ENCODE data around the gene DELE1.
A peak's percentile ranks its signal among the peaks of the same experiment; 100 is the strongest.

DELE1 gene

DNA sequence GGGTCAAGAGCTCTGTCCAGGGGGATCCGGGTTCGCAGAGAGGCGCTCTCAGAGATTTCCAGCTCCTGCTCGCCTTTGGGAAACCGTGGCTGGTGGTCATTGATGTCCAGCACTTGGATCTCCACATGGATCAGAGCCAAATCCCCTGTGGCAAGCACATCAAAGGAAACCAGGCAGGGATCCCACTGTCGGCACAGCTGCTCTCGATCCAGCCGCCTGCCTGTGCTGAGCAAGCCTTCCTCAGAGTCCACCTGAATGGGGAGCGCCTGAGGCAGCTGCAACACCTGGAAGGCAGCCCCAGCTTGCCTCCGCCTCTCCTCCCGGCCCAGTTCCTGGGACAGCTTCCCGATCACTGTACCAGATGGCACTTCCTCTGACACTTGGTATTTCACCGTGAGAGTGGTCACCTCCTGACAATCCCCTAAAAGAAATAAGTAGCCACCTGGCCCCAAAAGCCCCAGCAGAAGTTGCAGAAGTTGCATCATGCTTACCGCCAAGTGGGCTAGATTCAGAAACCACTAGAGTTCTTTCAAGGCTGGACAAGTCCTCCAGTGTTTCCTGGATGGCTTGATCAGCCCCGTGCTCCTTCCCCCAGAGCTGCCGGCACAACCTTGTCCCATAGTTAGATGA is 33.8 kb downstream of the DELE1 start:
- DNase-seq (ENCODE audit: low spot score) = no peak

DNA sequence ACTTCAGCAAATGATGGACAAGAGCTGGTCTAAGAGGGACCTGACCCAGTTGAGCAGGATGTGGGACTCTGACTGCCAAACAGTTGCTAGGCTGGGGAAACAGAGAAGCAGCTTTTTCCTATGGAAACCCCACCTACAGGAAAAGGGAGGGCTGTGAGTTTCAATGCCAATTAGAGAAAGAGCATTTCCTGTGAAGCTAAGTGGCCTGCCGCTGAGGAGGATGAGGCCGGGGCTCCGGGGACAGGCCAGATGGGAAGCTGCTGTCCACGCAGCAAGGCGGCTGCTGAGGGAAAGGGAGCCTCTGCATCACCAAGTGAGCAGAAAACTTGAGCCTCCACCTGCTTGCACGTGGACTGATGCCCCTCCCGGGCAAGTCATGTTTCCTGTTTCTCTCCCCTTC is 34.4 kb downstream of the DELE1 start, which contains the start of gene PCDH12:
PCDH12 (minus strand) TSS at position 90 of the 400 bp plus-strand sequence. CDS start 351 bp downstream, outside the sequence.
- DNase-seq (ENCODE audit: low spot score) = no peak

DNA sequence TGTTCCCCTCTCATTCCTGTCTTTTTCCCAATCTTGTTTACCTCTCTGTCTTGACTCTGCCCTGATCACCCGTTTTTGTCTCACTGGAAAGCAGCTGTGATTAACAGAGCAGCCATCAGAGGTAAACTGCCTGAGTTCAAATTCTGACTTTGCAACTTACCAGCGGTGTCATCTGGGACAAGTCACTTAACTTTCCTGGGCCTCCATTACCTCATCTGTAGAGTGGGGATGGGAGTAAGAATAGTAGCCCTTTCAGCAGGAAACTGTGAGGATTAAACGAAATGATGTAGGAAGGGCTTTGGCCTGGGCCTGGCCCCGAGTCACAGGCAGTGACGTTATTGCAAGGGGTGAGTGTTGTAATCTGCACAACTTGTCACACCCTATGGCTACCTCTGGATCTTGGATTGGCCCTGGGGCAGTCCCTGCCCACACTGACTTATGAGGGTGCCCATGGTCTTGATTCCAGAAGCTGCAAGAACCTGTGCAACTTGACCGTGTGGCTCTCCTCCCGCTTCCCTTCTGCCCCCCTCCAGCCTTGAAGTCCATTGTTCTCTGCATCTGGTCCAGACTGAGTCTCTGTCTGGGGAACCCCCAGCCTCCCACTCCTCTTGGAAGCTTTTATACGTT is 35.0 kb downstream of the DELE1 start:
- DNase-seq (ENCODE audit: low spot score) = no peak

DNA sequence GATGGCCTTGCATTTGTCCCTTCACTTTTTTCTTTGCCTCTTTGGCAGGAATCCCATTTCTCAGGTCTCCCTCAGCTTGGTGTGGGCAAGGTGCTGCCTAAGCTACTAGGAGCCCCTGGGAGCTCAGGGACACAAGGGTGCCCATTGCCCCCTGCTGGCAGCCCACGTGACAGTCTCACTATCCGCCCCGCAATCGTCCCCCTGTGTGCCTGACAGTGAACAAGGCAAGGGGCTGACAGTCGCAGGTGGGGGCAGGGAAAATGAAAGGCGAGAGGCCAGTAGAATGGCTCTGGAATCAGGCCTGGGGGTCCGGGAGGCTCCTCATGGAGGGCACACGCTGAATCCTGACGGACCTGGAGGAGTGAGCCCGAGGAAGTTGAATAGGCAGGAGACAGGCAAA is 36.3 kb downstream of the DELE1 start:
- peak; percentile 37 for DNase-seq (ENCODE audit: low spot score)

DNA sequence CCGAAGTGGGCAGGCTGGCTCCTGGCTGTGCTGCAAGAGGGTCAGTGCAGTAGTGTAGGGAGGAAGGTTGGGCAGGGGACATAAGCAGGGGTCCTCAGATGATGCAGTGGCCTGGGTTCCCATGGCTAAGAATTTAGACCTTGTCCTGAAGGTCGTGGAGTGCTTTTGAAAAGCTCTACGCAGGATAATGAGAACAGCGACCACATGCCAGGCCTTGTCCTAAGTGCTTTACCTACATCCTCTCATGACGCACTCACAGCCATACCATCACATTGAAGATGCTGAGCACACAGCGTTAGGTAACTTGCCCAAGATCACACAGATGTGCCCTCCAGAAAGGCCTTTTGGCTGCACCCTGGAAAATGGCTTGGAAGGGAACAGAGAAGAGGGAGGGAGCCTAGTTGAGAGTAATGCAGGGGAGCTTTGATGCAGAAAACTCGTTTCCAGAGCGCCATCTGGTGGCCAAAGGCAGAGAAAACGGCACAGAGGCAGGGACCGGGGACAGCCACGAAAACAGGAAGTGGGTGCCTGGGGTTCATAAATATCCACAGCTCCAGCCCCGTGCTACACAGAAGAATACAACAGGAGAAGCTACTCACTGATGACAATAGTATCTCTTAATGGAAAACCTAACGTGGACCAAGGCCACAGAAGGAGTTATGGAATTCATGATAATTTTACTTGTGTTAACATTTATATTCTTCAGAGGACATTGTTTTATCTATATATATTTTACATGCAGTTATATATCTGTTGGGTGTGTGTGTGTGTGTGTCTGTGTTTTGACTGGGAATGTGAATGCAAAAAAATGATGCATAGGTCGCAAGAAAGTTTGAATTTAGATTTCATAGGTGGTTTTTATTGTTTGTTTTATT is 37.0 kb downstream of the DELE1 start:
- DNase-seq (ENCODE audit: low spot score) = peak; percentile 85

DNA sequence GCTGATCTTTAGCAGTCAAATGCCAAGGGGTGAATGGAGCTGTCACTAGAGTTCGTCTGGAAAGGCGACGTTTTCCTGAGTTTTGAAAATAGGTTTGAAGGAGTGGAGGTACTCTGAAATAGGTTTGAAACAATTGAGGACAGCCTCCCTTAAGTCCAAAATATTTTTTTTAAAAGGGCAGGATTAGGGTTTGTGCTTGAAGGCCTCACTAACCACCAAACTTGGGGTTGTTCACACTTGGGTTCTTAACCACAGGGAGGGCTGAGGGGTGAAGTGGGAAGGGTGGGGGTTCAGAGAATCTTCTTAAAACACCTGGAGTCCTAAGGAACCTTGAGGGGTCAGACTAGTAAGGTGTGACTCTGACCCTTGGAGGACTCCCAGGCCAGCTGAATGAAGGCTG is 37.8 kb downstream of the DELE1 start:
- no peak for DNase-seq (ENCODE audit: low spot score)

DNA sequence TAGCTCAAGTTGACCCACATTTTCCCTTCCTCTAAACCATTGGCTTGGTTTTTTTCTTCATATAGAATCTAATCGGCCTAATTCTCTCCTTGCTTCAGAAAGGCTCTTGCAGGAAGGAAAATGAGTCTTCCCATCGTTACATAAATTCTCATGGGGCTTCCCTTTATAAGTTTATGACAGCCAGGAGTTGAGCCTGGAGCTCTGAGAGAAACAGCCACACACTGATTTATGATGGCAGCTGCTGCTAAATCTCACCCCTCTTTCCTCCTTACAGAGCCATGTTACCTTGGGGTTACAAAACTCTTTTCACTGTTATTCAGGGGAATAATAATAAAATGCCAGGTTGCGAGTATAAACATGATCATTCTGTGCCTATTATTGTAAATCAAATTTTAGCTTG is 40.0 kb downstream of the DELE1 start:
- no peak for DNase-seq (ENCODE audit: low spot score)

DNA sequence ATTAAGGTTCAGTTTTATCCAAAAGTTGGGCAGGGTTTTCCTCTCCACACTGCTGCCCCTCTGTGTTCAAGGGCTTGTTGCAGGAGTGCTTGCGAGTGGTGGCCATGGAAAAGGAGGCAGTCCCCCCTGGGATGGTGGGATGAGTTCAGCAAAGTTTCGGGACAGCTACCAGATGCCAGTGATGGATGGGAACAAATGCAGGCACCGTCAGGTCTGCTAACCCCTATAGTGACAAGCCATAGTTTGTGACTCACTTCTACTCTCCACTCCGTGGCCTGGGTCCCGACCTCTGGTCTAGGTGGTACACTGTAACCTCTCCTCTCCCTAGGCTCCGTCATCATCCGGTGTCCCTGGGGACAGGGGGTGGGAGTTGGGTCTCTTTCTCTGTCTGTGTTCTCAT is 41.4 kb downstream of the DELE1 start:
- no peak for DNase-seq (ENCODE audit: low spot score)

DNA sequence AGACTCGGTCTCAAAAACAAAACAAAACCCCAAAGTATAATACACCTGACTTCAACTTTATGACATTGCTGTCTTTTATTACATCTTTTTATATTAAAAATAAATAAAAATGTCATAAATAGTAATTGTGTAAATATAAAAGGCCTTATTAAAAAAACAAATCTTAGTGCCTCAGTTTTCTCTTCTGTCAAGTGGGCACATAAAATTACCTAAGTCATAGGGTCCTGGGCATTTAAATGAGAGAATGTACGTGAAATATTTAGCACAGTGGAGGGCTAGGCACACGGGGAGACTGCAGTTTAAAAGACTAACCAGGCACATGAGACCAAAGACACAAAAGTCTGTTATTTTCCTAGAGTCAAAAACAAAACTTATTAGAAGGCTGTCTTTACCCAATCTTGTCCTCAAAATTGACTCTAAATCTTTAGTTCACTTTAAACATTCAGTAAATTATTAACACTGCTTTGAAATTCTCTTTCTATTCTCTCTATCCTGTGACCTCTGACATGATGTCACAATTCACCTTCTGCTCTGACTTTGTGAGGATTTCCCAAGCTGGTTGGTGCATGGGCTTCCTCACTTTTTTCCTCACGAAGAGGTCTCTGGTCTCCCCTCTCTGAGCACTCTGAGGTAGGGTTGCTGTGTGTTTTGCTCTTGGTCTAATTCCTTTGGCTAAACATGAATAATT is 42.7 kb downstream of the DELE1 start:
- DNase-seq (ENCODE audit: low spot score) = no peak

DNA sequence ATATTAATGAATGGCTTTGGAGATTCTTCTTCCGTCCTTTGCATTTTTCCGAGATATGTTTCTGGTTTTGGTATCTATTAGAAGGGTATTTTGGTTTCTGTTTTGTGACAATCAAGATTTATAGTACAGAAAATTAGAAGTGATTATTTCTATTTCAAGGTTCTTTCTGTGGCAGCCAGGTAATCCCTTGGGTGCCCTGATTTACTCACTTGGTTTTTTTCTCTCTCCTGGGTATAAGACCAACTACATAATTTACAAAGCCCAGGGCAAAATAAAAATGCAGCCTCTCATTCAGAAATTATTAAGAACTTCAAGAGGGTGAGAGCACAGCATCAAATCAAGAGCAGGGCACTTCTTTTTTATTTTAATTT is 43.3 kb downstream of the DELE1 start:
- no peak for DNase-seq (ENCODE audit: low spot score)

DNA sequence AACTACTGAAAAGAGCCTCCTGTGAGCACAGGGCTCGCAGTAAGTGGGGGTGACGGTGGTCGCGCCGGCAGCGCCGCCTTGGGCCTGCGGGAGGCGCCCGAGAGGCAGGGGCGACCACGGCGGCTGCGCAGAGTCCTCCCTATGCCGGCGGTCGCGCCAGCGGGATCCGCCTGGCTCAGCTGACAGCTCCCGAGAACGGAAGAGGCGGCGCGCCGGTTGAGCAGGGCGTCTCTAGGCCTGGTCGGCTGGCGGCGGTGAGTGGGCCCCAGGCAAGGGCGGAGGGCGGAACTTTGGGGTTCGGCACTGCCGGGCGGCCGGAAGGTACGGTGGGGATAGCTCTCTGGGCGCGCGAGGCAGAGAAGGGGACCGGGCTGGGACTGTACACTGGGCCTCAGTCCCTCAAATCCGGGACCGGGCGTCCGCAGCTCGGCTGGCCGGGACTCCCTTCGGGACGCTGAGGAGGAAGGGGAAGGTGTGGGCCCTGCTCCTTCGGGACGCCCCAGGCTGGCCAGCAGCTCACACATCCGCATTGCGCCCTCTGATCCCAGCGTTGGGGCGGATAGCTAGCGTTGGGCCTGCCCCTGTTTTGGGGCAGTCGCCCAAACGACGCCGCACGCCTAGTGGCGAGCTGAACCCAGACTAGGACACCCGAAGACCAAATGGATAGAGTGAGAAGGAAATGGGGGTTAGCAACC is 45.4 kb downstream of the DELE1 start, which contains the start of gene RNF14:
RNF14 (plus strand) TSS at position 192 of the 695 bp plus-strand sequence. CDS start 4,484 bp downstream, outside the sequence.
- DNase-seq (ENCODE audit: low spot score) = peak; percentile 96

DNA sequence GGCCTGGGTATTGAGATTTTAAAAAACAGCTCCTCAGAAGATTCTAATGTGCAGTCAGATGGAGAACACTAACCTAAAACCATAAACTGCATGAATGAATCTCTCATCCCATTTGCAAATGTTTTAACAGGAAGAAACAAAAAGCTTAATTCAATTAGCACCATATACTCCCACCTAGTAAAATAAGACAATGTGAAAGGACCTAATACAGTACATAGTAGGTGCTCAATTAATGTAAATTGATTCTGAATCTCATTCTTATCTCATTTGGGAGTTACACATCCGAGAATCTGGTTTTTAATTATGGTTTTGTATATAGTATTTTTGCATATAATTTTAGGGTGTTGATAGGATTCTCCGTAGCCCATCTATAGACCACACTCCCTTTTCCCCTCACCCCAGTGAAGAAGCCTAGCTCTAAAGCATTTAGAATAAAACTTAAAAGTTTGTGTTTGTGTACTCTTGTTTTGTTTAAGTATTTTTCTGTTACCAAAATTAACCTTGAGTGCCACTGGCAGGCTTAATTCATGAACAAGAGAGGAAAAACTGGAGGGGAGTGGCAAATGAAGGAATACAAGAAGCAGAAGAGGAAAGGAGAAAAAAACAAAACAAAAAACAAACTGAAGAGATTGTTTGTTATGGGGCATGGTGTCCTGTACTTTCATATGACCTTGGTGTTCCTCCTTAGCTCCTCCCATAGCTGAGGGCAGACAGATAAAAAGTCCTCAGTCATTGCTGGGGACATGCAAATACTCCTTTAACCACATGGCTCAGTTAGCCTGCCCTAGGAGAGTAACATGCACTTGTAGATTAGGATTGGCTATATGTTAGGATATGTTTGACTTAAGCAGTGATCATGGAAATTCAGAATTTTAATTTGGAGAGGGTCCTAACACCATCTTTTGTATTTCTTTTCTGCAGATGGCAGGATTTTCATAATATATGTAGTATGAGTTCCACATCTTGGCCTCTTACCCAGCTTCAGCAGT is 46.4 kb downstream of the DELE1 start:
- no peak for DNase-seq (ENCODE audit: low spot score)

DNA sequence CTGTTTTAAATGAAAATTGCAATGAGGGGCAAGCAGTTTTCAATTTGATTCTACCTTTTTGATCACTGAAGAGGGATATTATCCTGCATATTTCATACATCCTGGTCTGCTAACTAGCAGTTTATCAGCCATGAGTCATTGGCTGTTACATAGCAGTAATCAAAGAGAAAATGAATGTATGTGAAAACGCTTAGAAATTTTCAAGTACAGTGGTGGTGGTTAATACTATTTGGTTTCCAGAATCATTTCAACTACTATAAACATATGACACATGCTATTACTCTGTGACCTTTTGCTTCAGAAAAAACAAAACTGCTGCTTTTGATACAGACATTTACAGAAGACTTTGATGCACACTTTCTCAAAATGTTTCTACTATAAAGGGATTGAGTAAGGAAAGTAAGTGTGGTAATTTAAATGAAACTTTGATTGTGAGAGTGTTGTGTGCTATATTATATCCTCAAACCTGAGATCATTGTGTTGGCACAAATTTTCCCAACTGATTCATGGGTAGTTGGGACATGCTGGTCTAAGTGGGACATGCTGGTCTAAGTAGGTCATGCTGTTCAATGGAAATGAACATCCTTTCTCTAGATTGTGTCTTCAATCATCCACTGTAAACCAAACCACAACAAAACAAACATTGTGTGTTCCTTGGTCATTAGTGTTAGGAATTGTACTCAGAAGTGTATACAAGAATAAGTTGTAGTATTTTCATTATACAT is 50.4 kb downstream of the DELE1 start:
- no peak for DNase-seq (ENCODE audit: low spot score)

DNA sequence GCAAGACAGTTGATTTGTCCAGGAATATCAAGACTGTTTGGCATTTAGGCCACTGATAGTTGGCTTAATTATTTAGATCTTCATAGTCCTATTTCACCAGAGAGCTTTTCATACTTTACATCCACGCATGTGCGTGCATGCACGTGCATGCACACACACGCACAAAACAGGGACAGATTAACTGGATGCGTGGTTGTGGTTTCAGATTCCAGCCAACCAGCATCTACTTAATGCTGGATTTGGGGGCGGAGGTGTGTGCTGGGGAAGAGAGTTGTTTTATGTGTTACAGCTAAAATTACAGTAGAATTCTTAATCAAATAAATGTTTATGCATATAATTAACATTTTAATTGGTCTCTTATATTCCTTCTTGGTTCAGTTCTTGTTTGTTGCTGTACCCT is 52.5 kb downstream of the DELE1 start:
- DNase-seq (ENCODE audit: low spot score) = no peak

DNA sequence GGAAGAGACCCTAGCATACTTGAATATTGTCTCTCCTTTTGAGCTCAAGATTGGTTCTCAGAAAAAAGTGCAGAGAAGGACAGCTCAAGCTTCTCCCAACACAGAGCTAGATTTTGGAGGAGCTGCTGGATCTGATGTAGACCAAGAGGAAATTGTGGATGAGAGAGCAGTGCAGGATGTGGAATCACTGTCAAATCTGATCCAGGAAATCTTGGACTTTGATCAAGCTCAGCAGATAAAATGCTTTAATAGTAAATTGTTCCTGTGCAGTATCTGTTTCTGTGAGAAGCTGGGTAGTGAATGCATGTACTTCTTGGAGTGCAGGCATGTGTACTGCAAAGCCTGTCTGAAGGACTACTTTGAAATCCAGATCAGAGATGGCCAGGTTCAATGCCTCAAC is 54.7 kb downstream of the DELE1 start:
- DNase-seq (ENCODE audit: low spot score) = no peak

DNA sequence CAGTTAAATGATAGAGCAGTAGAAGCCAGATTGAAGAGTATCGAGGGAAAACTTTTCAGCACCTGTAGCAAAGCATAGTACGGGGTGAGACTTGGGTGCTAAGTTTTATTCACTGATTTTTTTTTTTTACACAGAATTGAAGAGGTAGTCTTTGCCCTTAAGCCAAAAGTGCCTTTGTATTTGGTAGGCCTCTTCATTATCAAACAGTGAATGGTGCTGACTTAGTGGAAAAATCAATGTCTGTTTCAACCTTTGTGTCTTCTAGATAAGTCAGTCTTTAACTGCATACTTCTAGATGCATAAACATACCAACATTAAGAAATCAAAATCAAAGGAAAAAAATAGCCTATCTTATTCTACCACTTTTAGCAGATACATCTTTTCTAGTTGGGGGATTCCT is 59.0 kb downstream of the DELE1 start:
- no peak for DNase-seq (ENCODE audit: low spot score)

DNA sequence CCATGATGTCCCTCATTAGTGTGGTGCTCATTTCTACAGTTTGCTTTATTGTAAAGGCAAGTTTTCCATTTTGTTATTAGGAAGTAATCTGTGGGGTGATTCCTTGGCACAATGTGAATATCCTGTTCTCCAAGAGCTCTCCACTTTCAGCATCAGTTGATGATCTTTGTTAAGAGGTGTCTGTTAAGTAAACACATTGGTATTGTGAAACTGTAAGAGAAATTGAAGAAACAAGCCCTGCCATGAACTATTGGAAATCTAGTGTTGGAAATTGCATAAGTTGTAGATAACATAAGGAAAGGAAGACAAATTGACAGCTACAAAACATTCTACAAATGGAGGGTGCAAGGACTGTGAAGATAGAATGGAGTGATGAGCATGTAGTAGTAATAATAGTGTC is 62.4 kb downstream of the DELE1 start:
- DNase-seq (ENCODE audit: low spot score) = no peak

DNA sequence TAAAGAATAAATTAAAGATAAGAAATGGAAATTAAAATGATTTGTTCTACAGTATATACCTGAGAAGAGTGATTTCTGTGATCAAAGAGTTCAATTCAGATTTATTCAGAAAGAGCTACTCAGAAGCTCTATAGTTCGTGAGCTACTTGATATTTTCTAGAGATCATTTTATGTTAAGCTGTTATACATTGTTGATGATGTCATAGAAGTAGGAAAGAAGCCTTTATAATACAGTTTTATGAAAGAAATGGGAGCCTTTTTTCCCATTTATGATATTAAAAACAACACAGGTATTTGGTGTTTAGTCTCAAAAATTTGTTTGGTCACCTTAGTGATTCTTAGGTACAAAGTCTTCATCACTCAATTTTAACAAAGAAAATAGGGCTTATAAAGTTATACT is 66.0 kb downstream of the DELE1 start:
- DNase-seq (ENCODE audit: low spot score) = no peak
